ENCODE measurements around the gene A1BG. TPM values are rescaled to one million over a fixed set of nuclear protein-coding genes. Genes with fewer than 3 reads are reported as not detected.
A peak's percentile ranks its signal among the peaks of the same experiment; 100 is the strongest.
"Not testable (repeated sequence)": the region's sequence is repeated elsewhere in the genome, so short reads cannot be mapped to it uniquely, and the experiment has no call there.

Gene A1BG
- total RNA-seq, 2 donors from 2014 or later: 45.5 to 52.6 TPM

DNA sequence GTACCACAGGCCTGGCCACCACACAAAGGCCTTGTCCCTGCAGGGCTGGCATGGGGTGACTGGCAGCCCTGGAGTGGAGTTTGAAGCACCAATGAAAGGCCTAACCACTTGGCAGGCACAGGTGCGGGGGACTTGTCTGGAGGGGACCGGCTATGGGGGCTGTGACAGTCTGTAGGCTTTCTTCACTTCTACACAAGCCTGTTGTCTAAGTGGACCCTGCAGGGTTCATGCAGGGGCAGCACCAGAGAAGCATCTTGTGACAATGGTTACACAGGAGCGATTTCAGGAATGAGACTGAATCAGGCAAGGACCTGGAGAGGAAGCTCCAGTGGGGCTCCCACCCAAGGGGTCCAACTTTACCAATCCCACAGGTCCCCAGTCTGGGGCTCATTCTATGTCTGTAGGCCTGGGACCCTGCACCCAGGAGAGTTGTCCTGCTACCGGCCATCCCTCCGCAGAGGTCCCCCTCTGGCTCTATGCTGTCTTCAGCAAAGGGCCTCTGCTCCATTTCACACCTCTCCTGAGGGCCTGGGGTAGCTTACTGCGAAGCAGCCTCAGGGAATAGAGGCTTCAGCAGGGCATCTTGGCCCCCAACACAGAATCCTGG lies 29.8 kb upstream of the A1BG start:
- TF ChIP-seq, protein P1, sequence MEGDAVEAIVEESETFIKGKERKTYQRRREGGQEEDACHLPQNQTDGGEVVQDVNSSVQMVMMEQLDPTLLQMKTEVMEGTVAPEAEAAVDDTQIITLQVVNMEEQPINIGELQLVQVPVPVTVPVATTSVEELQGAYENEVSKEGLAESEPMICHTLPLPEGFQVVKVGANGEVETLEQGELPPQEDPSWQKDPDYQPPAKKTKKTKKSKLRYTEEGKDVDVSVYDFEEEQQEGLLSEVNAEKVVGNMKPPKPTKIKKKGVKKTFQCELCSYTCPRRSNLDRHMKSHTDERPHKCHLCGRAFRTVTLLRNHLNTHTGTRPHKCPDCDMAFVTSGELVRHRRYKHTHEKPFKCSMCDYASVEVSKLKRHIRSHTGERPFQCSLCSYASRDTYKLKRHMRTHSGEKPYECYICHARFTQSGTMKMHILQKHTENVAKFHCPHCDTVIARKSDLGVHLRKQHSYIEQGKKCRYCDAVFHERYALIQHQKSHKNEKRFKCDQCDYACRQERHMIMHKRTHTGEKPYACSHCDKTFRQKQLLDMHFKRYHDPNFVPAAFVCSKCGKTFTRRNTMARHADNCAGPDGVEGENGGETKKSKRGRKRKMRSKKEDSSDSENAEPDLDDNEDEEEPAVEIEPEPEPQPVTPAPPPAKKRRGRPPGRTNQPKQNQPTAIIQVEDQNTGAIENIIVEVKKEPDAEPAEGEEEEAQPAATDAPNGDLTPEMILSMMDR (IDR thresholded peaks at IDR 0.05): no peak
- H3K27ac ChIP-seq: no peak overlapping the region
- no peak overlapping the region for H3K4me3 ChIP-seq
- peaks cover 0 to 44% of the 10 kb centered on the region in 2 donors for H3K4me1 ChIP-seq
- H3K36me3 ChIP-seq: peaks cover 2% of the 10 kb centered on the region
- H3K9me3 ChIP-seq: no peaks in the 10 kb centered on the region
- DNase-seq (ENCODE audit: low spot score): no peak
- no peaks in the 10 kb centered on the region for H3K27me3 ChIP-seq

DNA sequence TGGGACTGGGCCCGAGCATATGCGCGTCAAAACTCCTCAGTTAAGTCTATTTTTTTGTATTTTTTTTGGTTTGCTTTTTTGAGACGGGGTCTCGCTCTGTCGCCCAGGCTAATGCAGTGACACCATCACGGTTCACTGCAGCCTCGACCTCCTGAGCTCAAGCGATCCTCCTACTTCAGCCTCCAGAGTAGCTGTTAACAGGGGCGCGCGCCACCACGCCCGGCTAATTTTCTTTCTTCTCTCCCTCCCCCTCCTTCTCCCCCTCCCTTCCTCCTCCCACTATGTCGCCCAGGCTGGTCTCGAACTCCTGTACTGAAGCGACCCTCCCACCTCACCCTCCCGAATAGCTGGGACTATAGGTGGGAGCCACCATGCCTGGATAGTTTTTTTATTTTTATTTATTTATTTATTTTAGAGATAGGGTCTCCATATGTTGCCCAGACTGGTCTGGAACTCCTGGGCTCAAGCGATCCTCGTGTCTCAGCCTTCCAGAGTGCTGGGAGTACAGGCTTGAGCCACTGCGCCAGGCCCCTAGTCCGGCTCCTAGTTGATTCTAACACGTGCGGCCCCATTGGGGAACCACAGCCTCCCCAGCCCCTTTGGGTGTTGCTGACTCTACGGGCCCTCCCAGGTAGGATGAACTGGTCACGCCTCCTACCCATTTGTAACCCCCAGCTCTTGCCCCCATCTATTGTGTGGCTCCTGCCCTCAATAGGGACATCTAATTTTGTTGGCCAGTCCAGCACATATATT lies 28.3 kb upstream of the A1BG start:
- H3K4me1 ChIP-seq: peaks cover 0 to 36% of the 10 kb centered on the region in 2 donors
- TF ChIP-seq, protein P1 (IDR thresholded peaks at IDR 0.05): no peak
- no peaks in the 10 kb centered on the region for H3K9me3 ChIP-seq
- H3K27ac ChIP-seq: peak overlapping the region; percentile 93 to 97
- H3K36me3 ChIP-seq: no peaks in the 10 kb centered on the region
- DNase-seq (ENCODE audit: low spot score): no peak
- H3K4me3 ChIP-seq: peak overlapping the region; percentile 81 to 86
- no peaks in the 10 kb centered on the region for H3K27me3 ChIP-seq

DNA sequence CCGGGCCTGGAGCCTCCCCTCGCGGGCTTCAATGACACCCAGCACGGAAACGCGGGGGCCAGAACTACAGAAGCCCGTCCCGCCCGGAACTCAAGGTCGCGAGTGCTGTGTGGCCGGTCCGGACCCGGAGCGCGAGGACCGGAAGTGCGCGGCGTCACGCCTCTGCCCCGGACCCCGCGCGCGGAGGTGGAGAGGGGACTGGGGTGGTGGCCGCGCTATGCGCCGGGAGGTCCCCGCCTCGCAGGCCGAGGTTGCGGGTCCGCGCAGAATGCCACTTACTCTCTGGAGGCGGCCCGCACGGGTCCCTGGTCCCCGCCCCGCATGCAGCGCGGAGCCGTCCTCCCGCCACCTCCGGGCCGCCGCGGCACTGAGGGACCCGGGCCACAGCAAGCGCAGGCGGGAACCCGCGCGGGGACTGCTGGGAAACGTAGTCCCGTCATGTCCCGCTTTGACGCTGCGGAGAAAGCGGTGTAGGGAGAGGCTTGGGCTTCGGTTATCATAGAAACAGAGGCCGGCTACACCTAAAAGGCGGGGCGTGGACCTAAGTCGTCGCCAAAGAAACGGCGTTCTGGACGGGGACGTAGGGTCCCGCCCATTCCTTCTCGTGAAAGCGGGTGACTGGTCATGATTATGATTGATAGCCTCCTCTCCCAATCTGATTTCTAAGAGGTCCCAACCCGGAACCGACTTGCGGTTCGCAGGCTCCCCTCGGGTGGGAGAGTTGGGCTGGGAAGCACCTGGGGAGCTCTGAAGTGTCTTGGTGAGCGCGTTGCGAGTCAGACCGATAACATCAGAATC lies 27.6 kb upstream of the A1BG start, which contains the start of gene ZNF837:
Gene ZNF837 (minus strand): TSS at position 369 of the 798 bp plus-strand sequence. CDS start 11,698 bp downstream, outside the sequence.
- DNase-seq (ENCODE audit: low spot score): peak; percentile 99
- Histone ChIP-seq H3K27me3 (no peaks in the 10 kb centered on the region), H3K27ac (peak within 1 kb of the TSS; percentile 93 to 97), H3K4me1 (peaks cover 0 to 30% of the 10 kb centered on the region in 2 donors), H3K9me3 (no peaks in the 10 kb centered on the region), H3K36me3 (no peaks in the 10 kb centered on the region), H3K4me3 (peak within 1 kb of the TSS; percentile 81 to 86)
- TF ChIP-seq, protein P1 (IDR thresholded peaks at IDR 0.05): peak in 1 of 2 donors; percentile 14

DNA sequence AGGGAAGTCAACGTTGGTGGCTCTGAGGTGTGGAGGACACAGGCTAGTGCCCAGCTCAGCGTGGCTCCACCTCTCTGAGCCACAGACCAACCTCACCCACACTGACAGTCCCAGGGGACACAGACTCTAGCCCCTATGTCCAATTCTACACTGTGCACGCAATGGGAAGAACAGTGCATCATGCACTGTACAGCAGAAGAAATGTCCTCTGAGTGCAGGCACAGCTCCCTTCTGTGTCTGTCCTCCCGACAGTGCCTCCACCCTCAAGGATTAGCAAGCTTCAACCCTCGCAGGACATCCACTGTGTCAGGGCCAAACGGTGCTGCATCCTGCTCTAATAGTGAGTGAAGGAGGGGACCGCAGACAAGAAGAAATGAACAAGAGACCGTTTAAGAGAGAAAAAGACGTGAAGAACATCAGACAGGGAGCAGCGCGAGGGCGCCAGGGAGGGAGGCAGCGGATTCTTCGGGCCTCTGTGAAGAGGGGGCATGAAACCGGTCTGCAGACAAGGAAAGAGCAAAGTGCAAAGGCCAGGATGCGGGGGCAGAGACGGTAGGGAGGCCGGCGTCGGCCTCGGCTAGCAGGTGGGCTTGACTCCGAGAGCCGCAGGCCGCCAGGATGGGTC lies 26.9 kb upstream of the A1BG start:
- peak overlapping the region; percentile 81 to 86 for H3K4me3 ChIP-seq
- no peaks in the 10 kb centered on the region for H3K36me3 ChIP-seq
- DNase-seq (ENCODE audit: low spot score): no peak
- no peaks in the 10 kb centered on the region for H3K9me3 ChIP-seq
- TF ChIP-seq, protein P1 (IDR thresholded peaks at IDR 0.05): no peak
- peaks cover 0 to 24% of the 10 kb centered on the region in 2 donors for H3K4me1 ChIP-seq
- no peaks in the 10 kb centered on the region for H3K27me3 ChIP-seq
- H3K27ac ChIP-seq: peak overlapping the region; percentile 93 to 97

DNA sequence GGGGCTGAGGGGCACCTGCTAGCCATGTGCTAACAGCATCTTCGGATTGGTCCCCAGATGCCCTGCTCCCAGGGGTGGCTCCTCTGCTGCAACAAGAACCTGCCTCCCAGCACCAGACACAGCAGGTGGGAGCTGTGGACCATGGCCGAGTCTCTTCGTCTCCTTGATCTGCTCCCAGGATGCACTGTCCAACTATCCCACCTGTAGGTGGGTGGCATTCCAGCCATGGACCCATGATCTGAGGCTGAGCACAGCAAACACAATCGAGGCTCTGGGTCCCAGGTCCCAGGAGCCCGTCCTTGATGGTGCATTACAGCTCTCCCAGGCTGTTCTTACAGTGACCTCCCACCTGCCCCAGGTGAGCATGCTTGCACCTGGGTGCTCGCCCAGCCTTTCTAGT lies 26.0 kb upstream of the A1BG start:
- no peak overlapping the region for H3K4me3 ChIP-seq
- H3K4me1 ChIP-seq: peaks cover 0 to 24% of the 10 kb centered on the region in 2 donors
- H3K36me3 ChIP-seq: no peaks in the 10 kb centered on the region
- no peak for DNase-seq (ENCODE audit: low spot score)
- TF ChIP-seq, protein P1 (IDR thresholded peaks at IDR 0.05): no peak
- H3K9me3 ChIP-seq: no peaks in the 10 kb centered on the region
- H3K27me3 ChIP-seq: no peaks in the 10 kb centered on the region
- H3K27ac ChIP-seq: no peak overlapping the region

DNA sequence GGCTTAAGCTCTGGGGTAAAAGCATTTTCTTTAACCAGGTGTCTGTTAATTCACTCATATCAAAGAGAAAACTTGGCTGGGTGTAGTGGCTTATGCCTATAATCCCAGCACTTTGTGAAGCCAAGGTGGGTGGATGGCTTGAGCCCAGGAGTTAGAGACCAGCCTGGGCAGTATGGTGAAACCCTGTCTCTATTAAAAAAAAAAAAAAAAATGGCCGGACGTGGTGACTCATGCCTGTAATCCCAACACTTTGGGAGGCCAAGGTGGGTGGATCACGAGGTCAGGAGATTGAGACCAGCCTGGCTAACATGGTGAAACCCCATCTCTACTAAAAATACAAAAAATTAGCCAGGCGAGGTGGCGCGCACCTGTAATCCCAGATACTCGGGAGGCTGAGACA lies 23.4 kb upstream of the A1BG start:
- not testable (repeated sequence) for H3K27me3 ChIP-seq; DNase-seq (ENCODE audit: low spot score); H3K9me3 ChIP-seq; H3K27ac ChIP-seq; H3K36me3 ChIP-seq; H3K4me3 ChIP-seq
- H3K4me1 ChIP-seq: peaks cover 0 to 17% of the 10 kb centered on the region in 2 donors

Data from right atrium auricular region (tissue), 2 donors.